Nephron progenitor cell (in vitro differentiated cells): ENCODE data around the gene CHMP3.

ENCODE experiments used
- DNase-seq: peaks from one replicate; pipeline ENCODE4 v3.0.0; 2021
- H3K27ac Mint-ChIP-seq: 2 replicates; pipeline ENCODE4 v1.8.0; 2021; ENCODE audit warnings: mild to moderate bottlenecking, moderate library complexity, mixed read lengths
- H3K27me3 Mint-ChIP-seq: 2 replicates; pipeline ENCODE4 v1.8.0; 2021; ENCODE audit warnings: mild to moderate bottlenecking, low read depth, mixed read lengths; ENCODE audit not compliant: poor library complexity
- H3K36me3 Mint-ChIP-seq: 2 replicates; pipeline ENCODE4 v1.8.0; 2021; ENCODE audit warnings: low read depth, mixed read lengths
- H3K4me1 Mint-ChIP-seq: 2 replicates; pipeline ENCODE4 v1.8.0; 2021; ENCODE audit warnings: mixed read lengths
- H3K4me3 Mint-ChIP-seq: 2 replicates; pipeline ENCODE4 v1.8.0; 2021; ENCODE audit warnings: mild to moderate bottlenecking, moderate library complexity, mixed read lengths
- H3K9me3 Mint-ChIP-seq: 2 replicates; pipeline ENCODE4 v1.8.0; 2021; ENCODE audit warnings: mild to moderate bottlenecking, moderate library complexity, mixed read lengths
- CTCF ChIP-seq: fragments of 200-600 bp; sonication (generic); IDR thresholded peaks from 2 replicates; pipeline ENCODE4 v1.5.0; 2021; ENCODE audit warnings: antibody characterized with exemption

Gene CHMP3

GRCh38 chr2:86570059-86570458, 6.8 kb upstream of the CHMP3 start:
- Mint-ChIP-seq H3K4me3 (no peak overlapping the region), H3K36me3 (no peaks in the 10 kb centered on the region), H3K27ac (no peak overlapping the region), H3K4me1 (no peaks in the 10 kb centered on the region), H3K9me3 (peaks cover 6% of the 10 kb centered on the region), H3K27me3 (peaks cover 4% of the 10 kb centered on the region)
- TF ChIP-seq CTCF: no peak
- no peak for DNase-seq

GRCh38 chr2:86566821-86567190, 3.6 kb upstream of the CHMP3 start:
- Mint-ChIP-seq H3K27ac (no peak overlapping the region), H3K9me3 (peaks cover 21% of the 10 kb centered on the region), H3K4me1 (peaks cover 17% of the 10 kb centered on the region), H3K27me3 (peaks cover 10% of the 10 kb centered on the region), H3K36me3 (no peaks in the 10 kb centered on the region), H3K4me3 (no peak overlapping the region)
- DNase-seq: no peak
- no peak for TF ChIP-seq CTCF

GRCh38 chr2:86566158-86566820, 3.0 kb upstream of the CHMP3 start:
- H3K4me3 Mint-ChIP-seq: no peak overlapping the region
- H3K36me3 Mint-ChIP-seq: no peaks in the 10 kb centered on the region
- H3K27me3 Mint-ChIP-seq: peaks cover 10% of the 10 kb centered on the region
- no peak for TF ChIP-seq CTCF
- no peak for DNase-seq
- H3K4me1 Mint-ChIP-seq: peaks cover 22% of the 10 kb centered on the region
- H3K9me3 Mint-ChIP-seq: peaks cover 21% of the 10 kb centered on the region
- H3K27ac Mint-ChIP-seq: no peak overlapping the region

GRCh38 chr2:86563650-86564061, 413 bp upstream of the CHMP3 start:
- Mint-ChIP-seq H3K4me1 (peaks cover 24% of the 10 kb centered on the region), H3K36me3 (no peaks in the 10 kb centered on the region), H3K9me3 (peaks cover 27% of the 10 kb centered on the region), H3K4me3 (peak overlapping the region; percentile 94), H3K27me3 (peaks cover 10% of the 10 kb centered on the region), H3K27ac (peak overlapping the region; percentile 100)
- TF ChIP-seq CTCF: no peak
- DNase-seq: no peak

GRCh38 chr2:86562485-86562921, 740 bp downstream of the CHMP3 start:
- Mint-ChIP-seq H3K27me3 (peaks cover 8% of the 10 kb centered on the region), H3K4me3 (peak overlapping the region; percentile 94), H3K27ac (peak overlapping the region; percentile 100), H3K36me3 (no peaks in the 10 kb centered on the region), H3K4me1 (peaks cover 24% of the 10 kb centered on the region), H3K9me3 (peaks cover 23% of the 10 kb centered on the region)
- TF ChIP-seq CTCF: no peak
- no peak for DNase-seq

- no peak for TF ChIP-seq CTCF
- Mint-ChIP-seq H3K27ac (no peak overlapping the region), H3K4me3 (no peak overlapping the region), H3K27me3 (no peaks in the 10 kb centered on the region), H3K36me3 (no peaks in the 10 kb centered on the region), H3K9me3 (peaks cover 30% of the 10 kb centered on the region), H3K4me1 (peaks cover 17% of the 10 kb centered on the region)
- DNase-seq: no peak
Measured at GRCh38 chr2:86557836-86558235, 5.4 kb downstream of the CHMP3 start.
